Medulla oblongata (tissue), 1 donor: ENCODE results near the gene C14orf39.

Experiments used
- DNase-seq: peaks from one replicate; pipeline ENCODE4 v3.0.0-alpha.2; 2015; ENCODE audit errors: extremely low spot score

The C14orf39 gene

DNA sequence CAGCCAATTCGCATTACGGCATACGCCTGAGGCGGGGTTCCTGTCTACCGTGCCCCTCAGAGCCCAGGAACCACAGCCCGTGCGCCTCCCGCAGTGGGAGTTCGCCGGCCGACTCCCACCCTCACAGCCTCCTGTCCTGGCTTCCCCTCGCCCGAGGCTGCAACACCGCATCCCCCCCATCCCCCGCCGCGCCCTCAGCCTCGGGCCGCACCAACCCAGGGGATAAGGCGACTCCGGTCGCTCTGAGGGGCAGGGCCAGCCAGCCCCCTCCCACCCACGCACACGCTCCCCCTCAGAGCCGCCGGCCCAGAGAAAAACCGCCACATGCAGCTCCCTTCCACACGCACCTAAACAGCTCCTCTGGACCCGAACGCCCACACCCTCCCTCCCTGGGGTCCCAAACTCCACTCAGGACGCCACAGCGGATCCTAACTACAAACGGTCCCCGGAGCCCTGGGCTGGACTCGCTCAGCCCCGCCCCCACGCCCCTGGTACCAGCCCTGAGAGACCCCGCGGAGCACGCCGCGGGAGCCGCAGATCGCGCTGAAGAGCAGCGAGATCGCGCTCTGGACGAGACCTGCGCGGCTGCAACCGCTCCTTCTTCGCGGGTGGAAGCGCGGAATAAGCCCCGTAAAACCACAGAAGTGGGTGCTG, at the start of gene C14orf39:
TSS of gene C14orf39 (minus strand) at position 466 of the 654 bp plus-strand sequence. CDS start 985 bp downstream, outside the sequence.
- no peak for DNase-seq

DNA sequence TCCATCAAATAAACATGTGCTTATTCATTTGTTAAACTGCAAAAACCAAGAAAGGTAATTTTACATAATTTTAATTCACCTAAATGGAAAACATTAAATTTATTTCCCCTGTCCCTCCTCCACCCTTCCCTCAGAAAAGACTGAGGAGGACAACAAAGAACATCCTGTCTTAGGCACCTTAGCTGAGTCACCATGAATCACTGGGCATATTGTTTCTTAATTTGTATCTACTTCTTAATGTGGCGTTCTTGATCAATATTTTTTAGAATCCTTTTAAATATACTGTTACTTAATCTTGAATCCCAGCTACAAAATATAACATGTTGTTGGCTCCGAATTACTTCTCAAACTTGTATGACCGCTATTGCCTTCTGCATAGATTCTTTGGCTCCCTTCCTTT, 46.6 kb upstream of the C14orf39 start:
- no peak for DNase-seq

DNA sequence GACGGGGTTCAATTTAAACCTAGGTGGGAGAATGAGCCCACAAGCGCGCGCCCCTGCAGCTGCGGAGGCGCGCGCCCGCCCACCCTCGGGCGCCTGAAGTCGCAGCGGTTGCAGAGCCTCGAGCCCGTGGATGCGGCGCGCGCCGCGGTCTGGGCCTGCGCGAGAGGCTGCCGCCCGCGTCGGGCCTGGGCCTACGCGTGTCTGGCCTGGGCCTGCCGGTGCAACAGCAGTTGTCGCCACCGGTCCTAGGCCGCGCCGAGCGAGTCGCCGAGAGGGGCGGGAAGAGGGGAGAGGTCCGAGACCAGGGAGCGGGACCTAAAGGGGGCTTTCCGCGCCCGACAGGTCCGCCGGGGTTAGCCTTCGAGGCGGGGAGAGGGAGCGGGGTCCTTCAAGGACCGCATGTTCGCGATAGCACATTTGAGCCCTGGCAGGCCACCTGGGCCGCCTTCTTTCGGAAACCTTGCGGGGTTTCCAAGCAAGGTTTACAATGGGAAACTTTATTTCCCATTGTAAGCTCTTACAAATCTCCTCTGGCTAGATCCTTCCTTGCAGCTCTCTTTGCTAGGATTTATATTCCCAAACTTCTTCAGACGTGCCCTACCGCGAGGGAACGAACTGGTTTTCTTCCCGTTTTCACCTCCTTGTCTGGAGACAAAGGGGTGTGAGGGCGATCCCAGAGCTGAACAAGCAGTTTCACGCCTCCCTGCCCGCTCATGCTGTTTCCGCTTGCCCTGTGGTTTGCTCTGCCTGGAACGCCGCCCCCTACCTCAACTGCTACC, 29.8 kb upstream of the C14orf39 start:
- no peak for DNase-seq

GRCh38 chr14:60514741-60515491, 29.1 kb upstream of the C14orf39 start:
- no peak for DNase-seq

GRCh38 chr14:60514378-60514740, 28.5 kb upstream of the C14orf39 start:
- DNase-seq: no peak

GRCh38 chr14:60512973-60513571, 27.2 kb upstream of the C14orf39 start:
- DNase-seq: no peak

DNA sequence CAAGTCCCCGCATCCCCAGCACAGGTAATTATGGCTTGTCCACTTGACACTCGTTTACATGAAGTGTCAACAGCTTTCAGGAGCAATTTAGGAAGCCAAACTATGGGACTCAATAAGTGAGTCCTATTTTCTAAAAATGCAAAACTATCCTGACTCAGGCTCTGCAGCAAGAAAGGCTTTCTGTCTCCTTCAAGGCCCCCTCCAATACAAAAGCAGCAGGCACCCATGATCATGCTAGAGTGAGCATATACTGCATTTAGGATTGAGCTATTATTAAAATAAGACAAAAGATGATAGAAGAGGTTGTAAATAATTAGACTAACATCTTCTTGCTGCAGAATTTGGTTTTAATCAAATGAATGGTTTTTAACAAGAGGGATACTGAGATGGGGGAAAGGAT, 26.3 kb upstream of the C14orf39 start:
- no peak for DNase-seq

DNA sequence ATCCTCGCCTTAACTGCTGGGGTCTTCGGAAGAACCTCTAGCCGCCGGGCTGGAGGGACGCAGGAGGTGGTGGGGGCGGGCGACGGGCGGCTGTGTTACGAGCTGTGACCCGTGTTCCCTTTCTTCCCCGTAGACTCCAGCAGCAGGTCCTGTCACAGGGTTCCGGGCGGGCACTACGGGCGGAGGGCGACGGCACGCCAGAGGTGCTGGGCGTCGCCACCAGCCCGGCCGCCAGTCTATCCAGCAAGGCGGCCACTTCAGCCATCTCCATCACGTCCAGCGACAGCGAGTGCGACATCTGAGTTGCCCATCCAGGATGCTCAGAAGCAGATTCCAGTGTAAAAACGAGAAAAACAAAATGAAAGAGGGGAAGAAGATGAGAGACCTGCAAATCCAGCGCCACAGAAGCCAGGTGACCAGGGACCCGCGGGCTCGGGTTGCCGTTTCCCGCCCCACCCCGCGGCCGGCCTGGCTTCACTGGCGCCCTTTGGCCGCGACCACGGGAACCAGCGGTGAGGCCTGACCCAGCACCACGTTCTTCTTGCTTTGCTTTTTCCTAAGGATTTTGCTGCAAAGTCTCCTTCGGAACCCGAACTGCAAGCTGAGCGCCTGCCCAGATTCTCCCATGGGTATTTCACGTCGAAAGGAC, 25.2 kb upstream of the C14orf39 start:
- DNase-seq: no peak

- DNase-seq: no peak
Measured at GRCh38 chr14:60510254-60510950, 24.5 kb upstream of the C14orf39 start.

DNA sequence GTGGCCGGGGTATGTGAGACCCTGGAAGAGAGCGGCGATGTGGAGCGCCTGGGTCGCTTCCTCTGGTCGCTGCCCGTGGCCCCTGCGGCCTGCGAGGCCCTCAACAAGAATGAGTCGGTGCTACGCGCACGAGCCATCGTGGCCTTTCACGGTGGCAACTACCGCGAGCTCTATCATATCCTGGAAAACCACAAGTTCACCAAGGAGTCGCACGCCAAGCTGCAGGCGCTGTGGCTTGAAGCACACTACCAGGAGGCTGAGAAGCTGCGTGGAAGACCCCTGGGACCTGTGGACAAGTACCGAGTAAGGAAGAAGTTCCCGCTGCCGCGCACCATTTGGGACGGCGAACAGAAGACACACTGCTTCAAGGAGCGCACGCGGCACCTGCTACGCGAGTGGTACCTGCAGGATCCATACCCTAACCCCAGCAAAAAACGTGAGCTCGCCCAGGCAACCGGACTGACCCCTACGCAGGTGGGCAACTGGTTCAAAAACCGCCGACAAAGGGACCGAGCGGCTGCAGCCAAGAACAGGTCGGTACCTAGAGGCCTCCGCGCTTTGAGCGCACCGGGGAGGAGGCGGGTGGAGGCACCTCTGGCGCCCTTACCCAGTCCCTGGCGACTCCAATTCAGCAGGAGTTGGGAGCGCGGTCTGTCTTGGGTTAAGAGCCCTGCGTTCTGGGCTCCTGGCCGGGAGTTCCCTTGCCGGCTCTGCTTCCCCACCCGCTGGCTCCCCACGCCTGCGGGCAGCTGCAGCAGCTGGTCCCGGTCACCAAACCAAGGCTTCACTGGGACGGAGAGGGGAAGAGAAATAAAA, 23.8 kb upstream of the C14orf39 start:
- no peak for DNase-seq

- DNase-seq: no peak
Measured at GRCh38 chr14:60508707-60509437, 23.0 kb upstream of the C14orf39 start, which contains the start of gene SIX6. TSS of gene SIX6 (plus strand) at chr14:60509146. CDS start at chr14:60509399, 253 bp downstream.

DNA sequence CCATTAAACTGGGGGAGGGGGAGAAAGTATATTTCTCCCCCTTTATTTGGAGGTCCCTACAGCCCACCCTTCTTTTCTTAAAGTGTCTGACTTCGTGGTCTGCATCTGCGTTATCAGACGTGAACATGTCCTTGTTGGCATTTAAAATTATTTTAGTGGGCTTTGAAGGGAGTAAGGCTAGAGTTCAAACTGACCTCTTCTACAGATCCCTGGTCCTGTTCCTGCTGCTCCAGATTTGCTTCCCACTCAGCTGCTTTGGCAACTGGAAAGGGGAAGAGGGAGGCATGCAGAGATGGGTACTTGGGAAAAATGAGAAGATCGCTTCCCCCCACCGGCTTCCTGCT, 22.5 kb upstream of the C14orf39 start:
- no peak for DNase-seq

DNA sequence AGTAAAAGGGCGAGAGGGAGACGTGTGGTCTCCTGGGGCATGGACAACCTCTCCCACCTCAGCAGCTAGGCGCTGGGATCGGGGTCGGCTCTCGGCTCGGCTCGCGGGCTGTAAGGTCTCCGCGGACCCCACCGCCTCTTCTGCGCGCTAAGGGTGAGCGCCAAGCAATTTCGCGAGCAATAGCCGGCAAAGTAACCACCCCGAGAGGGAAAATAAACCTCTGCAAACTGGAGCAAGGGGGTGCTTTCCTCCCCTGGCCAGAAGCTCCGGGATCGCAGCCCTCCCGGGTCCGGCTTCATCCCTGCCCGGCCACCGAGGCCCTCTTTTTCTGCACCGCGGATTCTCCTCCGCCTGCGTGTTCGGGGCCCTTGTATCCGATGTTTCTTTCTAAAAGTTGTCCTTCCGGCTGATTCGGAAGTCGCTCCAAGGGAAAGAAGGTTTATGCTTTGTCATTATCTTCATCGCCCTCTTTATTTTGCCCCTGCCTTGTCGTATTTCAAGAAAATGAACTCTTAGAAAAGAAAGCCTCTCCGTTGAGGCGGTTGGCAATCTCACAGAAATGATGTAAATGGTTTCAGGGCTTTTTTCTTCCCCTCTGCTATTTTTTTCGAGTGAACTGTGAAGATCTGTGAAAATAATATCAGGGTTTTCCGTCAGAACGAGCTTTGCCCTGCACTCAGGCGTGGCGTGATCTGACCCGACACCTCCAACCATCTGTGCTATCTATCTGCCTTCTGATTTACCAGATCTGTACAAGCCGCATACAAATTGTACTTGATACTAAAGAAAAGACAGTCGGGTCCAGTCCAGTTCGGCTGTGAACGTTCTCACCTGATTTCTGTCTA, 21.3 kb upstream of the C14orf39 start:
- DNase-seq: no peak

DNA sequence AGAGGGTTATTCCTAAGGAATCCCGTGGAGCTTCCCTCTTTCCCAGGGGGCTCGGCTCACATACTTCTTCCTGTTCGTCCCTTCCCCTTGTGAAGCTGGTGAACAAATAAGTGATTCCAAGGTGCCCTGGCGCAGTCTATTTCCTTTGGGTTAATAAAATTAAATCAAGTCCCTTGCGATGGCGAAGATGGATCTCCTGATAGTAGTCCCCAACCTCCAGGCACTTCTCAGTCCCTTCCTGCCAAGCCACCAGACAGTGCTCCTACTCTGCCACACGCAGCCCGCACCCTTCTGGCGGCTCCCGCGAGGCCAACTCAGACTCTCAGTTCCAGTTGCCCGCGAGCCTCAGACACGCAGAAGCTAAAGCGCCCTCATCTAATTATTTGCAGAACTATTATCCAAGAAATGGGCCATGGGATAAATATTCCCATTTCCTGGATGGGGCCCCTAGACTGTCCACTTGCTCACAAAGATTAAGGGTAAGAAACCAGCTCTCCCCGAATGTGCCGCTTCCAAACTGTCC, 20.7 kb upstream of the C14orf39 start:
- no peak for DNase-seq

GRCh38 chr14:60506010-60506409, 20.1 kb upstream of the C14orf39 start:
- no peak for DNase-seq

- DNase-seq: no peak
Measured at GRCh38 chr14:60505448-60505847, 19.6 kb upstream of the C14orf39 start.

GRCh38 chr14:60502541-60502940, 16.7 kb upstream of the C14orf39 start:
- no peak for DNase-seq

GRCh38 chr14:60495946-60496345, 10.1 kb upstream of the C14orf39 start:
- no peak for DNase-seq
